Globus pallidus (tissue), 1 donor: ENCODE measurements around the gene GLYAT.
A peak's percentile ranks its signal among the peaks of the same experiment; 100 is the strongest.

Source experiments
- DNase-seq: peaks from one replicate; pipeline ENCODE4 v3.0.0-alpha.2; 2015; ENCODE audit warnings: low spot score

GLYAT gene

DNA sequence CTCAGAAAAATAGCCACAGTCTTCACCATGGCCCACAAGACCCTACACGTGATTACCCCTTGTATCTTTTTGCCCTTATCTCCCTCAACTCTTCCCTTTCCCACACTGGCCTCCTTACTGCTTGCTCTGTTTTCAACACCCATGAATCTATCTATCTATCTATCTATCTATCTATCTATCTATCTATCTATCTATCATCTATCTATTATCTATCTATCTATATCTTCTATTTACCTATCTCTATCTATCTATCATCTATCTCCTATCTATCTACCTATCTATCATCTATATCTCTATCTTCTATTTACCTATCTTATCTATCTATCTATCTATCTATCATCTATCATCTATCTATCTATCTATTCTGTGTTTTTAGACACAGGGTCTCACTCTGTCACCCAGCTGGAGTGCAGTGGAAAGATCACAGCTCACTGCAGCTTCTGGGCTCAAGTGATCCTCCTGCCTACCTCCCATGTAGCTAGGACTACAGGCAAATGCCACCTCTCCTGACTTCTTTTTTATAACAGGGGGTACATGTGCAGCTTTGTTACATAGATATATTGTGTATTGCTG lies 55.1 kb downstream of the GLYAT start:
- no peak for DNase-seq

DNA sequence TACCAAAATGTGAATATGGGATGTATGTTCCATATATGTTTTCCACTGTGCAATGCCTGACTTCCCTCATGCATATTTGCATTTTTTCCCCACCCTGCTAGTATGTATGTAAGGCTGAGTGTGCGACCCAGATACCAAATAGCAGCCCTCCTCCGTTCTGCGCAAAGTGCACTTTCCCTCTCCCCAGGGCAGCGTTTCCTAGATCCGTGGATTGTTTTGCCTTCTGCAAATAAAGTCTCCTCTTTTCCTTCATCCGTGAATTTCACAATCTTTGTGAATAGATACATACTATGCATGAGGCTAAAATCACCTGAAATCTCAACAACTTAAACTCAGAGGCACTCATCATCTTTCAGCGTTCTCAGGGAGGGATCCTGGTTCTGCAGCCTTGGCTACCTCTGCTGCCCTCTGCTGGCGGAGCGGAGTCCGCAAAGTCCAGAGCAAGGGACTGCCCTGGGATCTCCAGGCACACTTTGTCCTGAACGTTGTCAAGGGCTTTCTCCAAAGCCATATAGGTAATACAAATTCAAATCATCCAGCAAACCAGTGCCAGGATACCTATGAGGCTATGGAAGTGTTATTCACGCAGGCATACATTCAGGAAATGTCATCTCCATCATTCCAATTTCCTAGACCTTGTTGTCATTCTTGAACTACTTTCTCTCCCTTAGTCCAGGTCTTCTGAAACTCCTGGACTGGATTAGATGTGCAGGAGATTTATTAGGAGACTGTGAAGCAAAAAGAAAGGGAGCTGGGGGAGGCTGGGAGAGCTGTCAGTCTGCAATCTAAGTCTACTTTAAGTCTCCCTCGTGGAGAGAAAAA lies 56.2 kb downstream of the GLYAT start:
- peak; percentile 62 for DNase-seq

DNA sequence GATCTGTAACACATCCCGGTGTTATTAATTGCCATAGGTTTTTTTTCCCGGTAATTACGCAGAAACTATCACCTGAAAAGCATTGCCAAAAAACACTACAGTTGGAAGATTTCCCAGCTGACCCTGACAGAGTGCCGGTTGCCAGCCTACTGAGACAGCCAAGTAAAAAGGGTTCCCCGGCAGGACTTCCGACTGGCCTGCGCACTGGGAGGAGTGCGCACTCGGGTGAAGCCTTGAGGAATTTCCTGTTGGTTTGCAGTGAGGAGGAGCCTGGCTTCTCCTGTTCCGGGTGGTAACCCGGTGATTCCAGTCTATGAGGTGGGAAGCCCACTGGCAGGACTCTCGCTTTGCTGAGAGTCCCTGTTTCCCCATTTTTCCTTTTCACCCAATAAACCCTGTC lies 57.1 kb downstream of the GLYAT start:
- DNase-seq, result no peak

DNA sequence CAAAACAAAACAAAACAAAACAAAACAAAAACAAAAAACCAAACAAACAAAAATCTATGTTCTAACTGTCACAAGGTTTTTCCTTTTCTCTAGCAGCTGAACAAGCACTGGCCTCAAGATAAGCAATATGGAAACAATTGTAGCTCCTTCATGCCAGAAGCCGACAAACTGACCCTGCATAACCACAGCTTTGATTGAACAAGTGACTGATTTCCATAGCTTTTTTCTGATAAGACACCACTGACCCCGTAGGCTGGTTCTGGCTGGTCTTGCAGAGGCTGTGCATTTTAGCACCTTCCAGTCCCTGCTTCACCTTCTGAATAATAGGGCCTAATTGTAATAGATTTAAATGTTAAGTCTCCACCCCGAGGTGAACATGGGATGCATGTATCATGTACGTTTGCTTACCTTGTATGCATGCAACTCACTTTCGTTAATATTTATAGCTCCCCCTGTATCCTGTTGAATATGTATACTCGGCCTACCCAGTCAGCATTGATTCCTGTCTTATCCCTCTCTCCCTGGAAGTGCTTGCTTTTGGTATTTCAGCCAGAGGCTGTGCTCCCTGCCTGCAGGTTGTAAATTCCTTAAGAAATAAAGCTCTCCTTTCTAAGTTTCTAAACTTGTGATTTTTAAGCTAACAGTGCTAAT lies 59.6 kb downstream of the GLYAT start:
- DNase-seq, result no peak

DNA sequence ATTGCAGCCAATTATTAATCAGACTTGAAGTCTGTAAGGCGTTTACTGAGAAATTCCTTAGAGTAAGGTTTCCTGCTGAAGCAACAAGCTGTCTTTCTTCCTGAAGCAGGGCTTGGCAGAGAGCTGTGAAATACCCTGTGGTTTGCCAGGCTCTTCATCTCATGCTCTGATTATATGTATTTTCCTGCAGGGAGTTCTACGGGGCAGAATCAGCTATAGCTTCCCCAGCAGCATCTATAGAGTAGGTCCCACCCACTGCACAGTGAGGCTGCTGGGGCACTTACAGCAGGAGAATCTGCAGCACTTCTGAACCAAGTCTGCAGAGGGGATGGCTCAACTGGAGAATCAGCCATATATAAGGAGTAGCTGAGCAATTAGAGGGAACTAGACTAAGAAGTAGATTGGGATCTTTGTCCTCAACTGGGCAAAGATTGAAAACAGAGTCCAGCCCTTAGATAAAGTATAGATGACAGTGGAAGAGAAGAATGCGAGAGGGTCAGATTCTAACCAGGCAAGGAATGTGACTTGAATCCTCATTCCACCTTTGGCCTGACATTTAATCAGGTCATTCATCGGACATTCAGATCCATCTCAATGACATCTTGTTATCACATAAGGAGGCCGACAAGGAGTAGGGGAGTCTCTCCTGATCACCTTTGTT lies 71.7 kb downstream of the GLYAT start:
- no peak for DNase-seq

DNA sequence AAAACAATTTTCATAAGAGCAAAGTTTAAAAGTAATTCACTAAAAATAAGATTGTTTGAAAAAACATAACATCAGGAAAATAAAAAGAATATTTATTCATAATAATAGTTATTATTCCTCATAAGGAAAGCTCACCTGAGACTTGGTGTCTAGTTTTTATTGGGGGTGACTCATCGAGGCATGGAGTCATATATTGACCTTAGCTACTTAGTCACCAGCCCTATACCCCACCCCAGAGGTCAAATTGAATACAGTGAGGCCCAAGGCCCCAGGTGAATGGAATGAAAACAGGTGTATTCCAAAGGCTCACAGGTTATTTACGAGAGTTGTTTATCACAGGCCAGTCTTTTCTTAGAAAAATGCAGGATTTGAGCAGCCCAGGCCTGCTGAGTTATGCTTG lies 72.3 kb downstream of the GLYAT start:
- no peak for DNase-seq
